RWPE2 (cell line): Measurements from ENCODE around the gene FRA10AC1.
A peak's percentile ranks its signal among the peaks of the same experiment; 100 is the strongest.

ENCODE experiments used
- ATAC-seq: fragments of 200-7000 bp; cut with Tn5 transposase; 3 replicates; pipeline ENCODE4 v1.9.1; 2021; ENCODE audit warnings: low read depth
- DNase-seq: peaks from one replicate; pipeline ENCODE4 v3.0.0-alpha.2; 2020; ENCODE audit warnings: low spot score
- H3K27ac ChIP-seq: fragments of 450-650 bp; 2 replicates; pipeline ENCODE4 v1.5.1; 2017; ENCODE audit warnings: mild to moderate bottlenecking; ENCODE audit not compliant: poor library complexity, severe bottlenecking
- H3K27me3 ChIP-seq: fragments of 250-450 bp; sonication (Bioruptor Pico); 2 replicates; pipeline ENCODE4 v1.5.1; 2021; ENCODE audit warnings: mild to moderate bottlenecking, moderate library complexity; ENCODE audit not compliant: insufficient read depth, poor library complexity, severe bottlenecking
- H3K36me3 ChIP-seq: fragments of 250-450 bp; sonication (Bioruptor Pico); 2 replicates; pipeline ENCODE4 v1.5.1; 2020; ENCODE audit warnings: low read depth, mild to moderate bottlenecking, moderate library complexity
- H3K4me1 ChIP-seq: fragments of 250-450 bp; sonication (Bioruptor Pico); 2 replicates; pipeline ENCODE4 v1.5.1; 2021; ENCODE audit warnings: mild to moderate bottlenecking, moderate library complexity; ENCODE audit not compliant: insufficient read depth, poor library complexity, severe bottlenecking
- H3K4me3 ChIP-seq: fragments of 250-450 bp; sonication (Bioruptor Pico); 2 replicates; pipeline ENCODE4 v1.5.1; 2021; ENCODE audit warnings: mild to moderate bottlenecking, moderate library complexity; ENCODE audit not compliant: severe bottlenecking
- H3K9me3 ChIP-seq: fragments of 250-450 bp; sonication (Bioruptor Pico); 2 replicates; pipeline ENCODE4 v1.5.1; 2021; ENCODE audit warnings: mild to moderate bottlenecking, moderate library complexity; ENCODE audit not compliant: severe bottlenecking
- CTCF ChIP-seq: fragments of 450-650 bp; IDR thresholded peaks from one replicate; pipeline ENCODE4 v1.5.1; 2017; ENCODE audit warnings: mild to moderate bottlenecking, moderate library complexity; ENCODE audit not compliant: poor library complexity, severe bottlenecking

Gene FRA10AC1

GRCh38 chr10:93695740-93696139 lies 6.7 kb downstream of the FRA10AC1 start:
- H3K4me1 ChIP-seq = no peaks in the 10 kb centered on the region
- H3K36me3 ChIP-seq = peaks cover 85% of the 10 kb centered on the region
- H3K9me3 ChIP-seq = no peaks in the 10 kb centered on the region
- no peak for DNase-seq
- TF ChIP-seq CTCF = no peak
- no peaks in the 10 kb centered on the region for H3K27me3 ChIP-seq
- no peak for ATAC-seq
- no peak overlapping the region for H3K4me3 ChIP-seq
- no peak overlapping the region for H3K27ac ChIP-seq

GRCh38 chr10:93687737-93688136 lies 14.7 kb downstream of the FRA10AC1 start:
- H3K4me3 ChIP-seq = no peak overlapping the region
- H3K27me3 ChIP-seq = no peaks in the 10 kb centered on the region
- TF ChIP-seq CTCF = no peak
- no peaks in the 10 kb centered on the region for H3K9me3 ChIP-seq
- H3K27ac ChIP-seq = no peak overlapping the region
- no peaks in the 10 kb centered on the region for H3K4me1 ChIP-seq
- H3K36me3 ChIP-seq = peaks cover 65% of the 10 kb centered on the region
- ATAC-seq (no peak), DNase-seq (no peak)

GRCh38 chr10:93680412-93681047 lies 21.9 kb downstream of the FRA10AC1 start:
- Histone ChIP-seq H3K27me3 (no peaks in the 10 kb centered on the region), H3K4me3 (no peak overlapping the region), H3K27ac (no peak overlapping the region), H3K36me3 (peaks cover 82% of the 10 kb centered on the region), H3K4me1 (no peaks in the 10 kb centered on the region), H3K9me3 (no peaks in the 10 kb centered on the region)
- no peak for DNase-seq
- TF ChIP-seq CTCF = peak; percentile 70
- peak; percentile 55; the same call in 2 of the 3 replicates for ATAC-seq

- DNase-seq (no peak), ATAC-seq (no peak)
- H3K9me3 ChIP-seq = no peaks in the 10 kb centered on the region
- no peak overlapping the region for H3K27ac ChIP-seq
- H3K4me3 ChIP-seq = no peak overlapping the region
- no peaks in the 10 kb centered on the region for H3K4me1 ChIP-seq
- TF ChIP-seq CTCF = no peak
- no peaks in the 10 kb centered on the region for H3K27me3 ChIP-seq
- H3K36me3 ChIP-seq = peaks cover 86% of the 10 kb centered on the region
These were observed 23.4 kb downstream of the FRA10AC1 start for GRCh38 chr10:93678805-93679587.

- Histone ChIP-seq H3K9me3 (no peaks in the 10 kb centered on the region), H3K4me1 (no peaks in the 10 kb centered on the region), H3K27me3 (no peaks in the 10 kb centered on the region), H3K4me3 (no peak overlapping the region), H3K27ac (no peak overlapping the region), H3K36me3 (peaks cover 88% of the 10 kb centered on the region)
- no peak for TF ChIP-seq CTCF
- DNase-seq (no peak), ATAC-seq (no peak)
These were observed 24.0 kb downstream of the FRA10AC1 start for GRCh38 chr10:93678386-93678785.
